Measurements from ENCODE around the gene MGST2.
A peak's percentile ranks its signal among the peaks of the same experiment; 100 is the strongest.

The MGST2 gene

GRCh38 chr4:139658586-139659382 is 6.8 kb upstream of the MGST2 start:
- peak overlapping the region; percentile 65; the same call in 1 of the 2 replicates for H3K27ac ChIP-seq (ENCODE audit: low read depth, low read length)
- no peaks in the 10 kb centered on the region for H3K79me2 ChIP-seq (ENCODE audit: control insufficient read depth, insufficient read depth, low read length, unreplicated experiment)
- no peaks in the 10 kb centered on the region for H3K36me3 ChIP-seq (ENCODE audit: insufficient read depth, low read length)
- no peaks in the 10 kb centered on the region for H3K27me3 ChIP-seq (ENCODE audit: insufficient read depth, low read length)
- H2AFZ ChIP-seq (ENCODE audit: low read length, unreplicated experiment) = peak overlapping the region; percentile 54
- H3K4me3 ChIP-seq (ENCODE audit: low read depth, low read length) = peak overlapping the region; percentile 55; the same call in 1 of the 2 replicates
- H3K4me1 ChIP-seq (ENCODE audit: control insufficient read depth, insufficient read depth, low read length, unreplicated experiment) = peaks cover 24% of the 10 kb centered on the region

- H3K27me3 ChIP-seq (ENCODE audit: insufficient read depth, low read length) = no peaks in the 10 kb centered on the region
- H3K79me2 ChIP-seq (ENCODE audit: control insufficient read depth, insufficient read depth, low read length, unreplicated experiment) = no peaks in the 10 kb centered on the region
- H3K36me3 ChIP-seq (ENCODE audit: insufficient read depth, low read length) = no peaks in the 10 kb centered on the region
- H3K4me3 ChIP-seq (ENCODE audit: low read depth, low read length) = no peak overlapping the region
- H2AFZ ChIP-seq (ENCODE audit: low read length, unreplicated experiment) = no peak overlapping the region
- H3K27ac ChIP-seq (ENCODE audit: low read depth, low read length) = no peak overlapping the region
- peaks cover 24% of the 10 kb centered on the region for H3K4me1 ChIP-seq (ENCODE audit: control insufficient read depth, insufficient read depth, low read length, unreplicated experiment)
Measured at GRCh38 chr4:139659735-139660424, 5.7 kb upstream of the MGST2 start.

GRCh38 chr4:139660568-139661043 is 5.0 kb upstream of the MGST2 start:
- peaks cover 24% of the 10 kb centered on the region for H3K4me1 ChIP-seq (ENCODE audit: control insufficient read depth, insufficient read depth, low read length, unreplicated experiment)
- no peak overlapping the region for H3K27ac ChIP-seq (ENCODE audit: low read depth, low read length)
- H3K79me2 ChIP-seq (ENCODE audit: control insufficient read depth, insufficient read depth, low read length, unreplicated experiment) = no peaks in the 10 kb centered on the region
- no peaks in the 10 kb centered on the region for H3K36me3 ChIP-seq (ENCODE audit: insufficient read depth, low read length)
- no peak overlapping the region for H2AFZ ChIP-seq (ENCODE audit: low read length, unreplicated experiment)
- H3K27me3 ChIP-seq (ENCODE audit: insufficient read depth, low read length) = no peaks in the 10 kb centered on the region
- no peak overlapping the region for H3K4me3 ChIP-seq (ENCODE audit: low read depth, low read length)

- no peaks in the 10 kb centered on the region for H3K36me3 ChIP-seq (ENCODE audit: insufficient read depth, low read length)
- no peaks in the 10 kb centered on the region for H3K27me3 ChIP-seq (ENCODE audit: insufficient read depth, low read length)
- no peak overlapping the region for H3K27ac ChIP-seq (ENCODE audit: low read depth, low read length)
- H2AFZ ChIP-seq (ENCODE audit: low read length, unreplicated experiment) = no peak overlapping the region
- no peak overlapping the region for H3K4me3 ChIP-seq (ENCODE audit: low read depth, low read length)
- peaks cover 15% of the 10 kb centered on the region for H3K4me1 ChIP-seq (ENCODE audit: control insufficient read depth, insufficient read depth, low read length, unreplicated experiment)
- no peaks in the 10 kb centered on the region for H3K79me2 ChIP-seq (ENCODE audit: control insufficient read depth, insufficient read depth, low read length, unreplicated experiment)
Measured at GRCh38 chr4:139663561-139664138, 2.0 kb upstream of the MGST2 start.

GRCh38 chr4:139664442-139664841 is 1.2 kb upstream of the MGST2 start:
- Histone ChIP-seq H3K36me3 (ENCODE audit: insufficient read depth, low read length) (no peaks in the 10 kb centered on the region), H3K27ac (ENCODE audit: low read depth, low read length) (no peak overlapping the region), H3K79me2 (ENCODE audit: control insufficient read depth, insufficient read depth, low read length, unreplicated experiment) (no peaks in the 10 kb centered on the region)

GRCh38 chr4:139665079-139665689 is 435 bp upstream of the MGST2 start:
- Histone ChIP-seq H2AFZ (ENCODE audit: low read length, unreplicated experiment) (peak overlapping the region; percentile 91), H3K27ac (ENCODE audit: low read depth, low read length) (peak overlapping the region; percentile 48), H3K4me1 (ENCODE audit: control insufficient read depth, insufficient read depth, low read length, unreplicated experiment) (peaks cover 12% of the 10 kb centered on the region), H3K4me3 (ENCODE audit: low read depth, low read length) (peak overlapping the region; percentile 78), H3K36me3 (ENCODE audit: insufficient read depth, low read length) (no peaks in the 10 kb centered on the region), H3K79me2 (ENCODE audit: control insufficient read depth, insufficient read depth, low read length, unreplicated experiment) (no peaks in the 10 kb centered on the region), H3K27me3 (ENCODE audit: insufficient read depth, low read length) (no peaks in the 10 kb centered on the region)

More at GRCh38 chr4:139664442-139664841, 1.2 kb upstream of the MGST2 start:
- Histone ChIP-seq H2AFZ (ENCODE audit: low read length, unreplicated experiment) (no peak overlapping the region), H3K4me3 (ENCODE audit: low read depth, low read length) (no peak overlapping the region), H3K27me3 (ENCODE audit: insufficient read depth, low read length) (no peaks in the 10 kb centered on the region), H3K4me1 (ENCODE audit: control insufficient read depth, insufficient read depth, low read length, unreplicated experiment) (peaks cover 13% of the 10 kb centered on the region)

GRCh38 chr4:139666735-139667281 is 1.2 kb downstream of the MGST2 start:
- peak overlapping the region; percentile 78 for H3K4me3 ChIP-seq (ENCODE audit: low read depth, low read length)

GRCh38 chr4:139668036-139668435 is 2.4 kb downstream of the MGST2 start:
- Histone ChIP-seq H3K4me3 (ENCODE audit: low read depth, low read length) (no peak overlapping the region), H3K27ac (ENCODE audit: low read depth, low read length) (no peak overlapping the region), H3K36me3 (ENCODE audit: insufficient read depth, low read length) (no peaks in the 10 kb centered on the region), H3K4me1 (ENCODE audit: control insufficient read depth, insufficient read depth, low read length, unreplicated experiment) (peaks cover 5% of the 10 kb centered on the region), H3K27me3 (ENCODE audit: insufficient read depth, low read length) (no peaks in the 10 kb centered on the region), H3K79me2 (ENCODE audit: control insufficient read depth, insufficient read depth, low read length, unreplicated experiment) (no peaks in the 10 kb centered on the region), H2AFZ (ENCODE audit: low read length, unreplicated experiment) (no peak overlapping the region)

More at GRCh38 chr4:139666735-139667281, 1.2 kb downstream of the MGST2 start:
- H3K79me2 ChIP-seq (ENCODE audit: control insufficient read depth, insufficient read depth, low read length, unreplicated experiment) = no peaks in the 10 kb centered on the region
- H3K27me3 ChIP-seq (ENCODE audit: insufficient read depth, low read length) = no peaks in the 10 kb centered on the region
- peaks cover 5% of the 10 kb centered on the region for H3K4me1 ChIP-seq (ENCODE audit: control insufficient read depth, insufficient read depth, low read length, unreplicated experiment)
- H3K27ac ChIP-seq (ENCODE audit: low read depth, low read length) = peak overlapping the region; percentile 48; the same call in 1 of the 2 replicates
- no peaks in the 10 kb centered on the region for H3K36me3 ChIP-seq (ENCODE audit: insufficient read depth, low read length)
- H2AFZ ChIP-seq (ENCODE audit: low read length, unreplicated experiment) = peak overlapping the region; percentile 91

GRCh38 chr4:139668658-139669201 is 3.1 kb downstream of the MGST2 start:
- Histone ChIP-seq H3K4me1 (ENCODE audit: control insufficient read depth, insufficient read depth, low read length, unreplicated experiment) (peaks cover 5% of the 10 kb centered on the region), H3K27ac (ENCODE audit: low read depth, low read length) (no peak overlapping the region), H3K27me3 (ENCODE audit: insufficient read depth, low read length) (no peaks in the 10 kb centered on the region), H3K79me2 (ENCODE audit: control insufficient read depth, insufficient read depth, low read length, unreplicated experiment) (no peaks in the 10 kb centered on the region), H2AFZ (ENCODE audit: low read length, unreplicated experiment) (no peak overlapping the region), H3K4me3 (ENCODE audit: low read depth, low read length) (no peak overlapping the region), H3K36me3 (ENCODE audit: insufficient read depth, low read length) (no peaks in the 10 kb centered on the region)

GRCh38 chr4:139669335-139669734 is 3.7 kb downstream of the MGST2 start:
- no peaks in the 10 kb centered on the region for H3K36me3 ChIP-seq (ENCODE audit: insufficient read depth, low read length)
- no peak overlapping the region for H3K27ac ChIP-seq (ENCODE audit: low read depth, low read length)
- H2AFZ ChIP-seq (ENCODE audit: low read length, unreplicated experiment) = no peak overlapping the region
- no peaks in the 10 kb centered on the region for H3K79me2 ChIP-seq (ENCODE audit: control insufficient read depth, insufficient read depth, low read length, unreplicated experiment)
- H3K27me3 ChIP-seq (ENCODE audit: insufficient read depth, low read length) = no peaks in the 10 kb centered on the region
- peaks cover 5% of the 10 kb centered on the region for H3K4me1 ChIP-seq (ENCODE audit: control insufficient read depth, insufficient read depth, low read length, unreplicated experiment)
- H3K4me3 ChIP-seq (ENCODE audit: low read depth, low read length) = no peak overlapping the region

Measured in ACC112 (cell line).